CD4-positive, alpha-beta T cell treated with Interleukin-21 for 1 hour (primary cell): ENCODE results near the gene ERVK3-1.
"Not testable (repeated sequence)": the region's sequence is repeated elsewhere in the genome, so short reads cannot be mapped to it uniquely, and the experiment has no call there.

Experiments used
- DNase-seq: peaks from one replicate; pipeline ENCODE4 v3.0.0-alpha.2; 2020

ERVK3-1 gene, protein sequence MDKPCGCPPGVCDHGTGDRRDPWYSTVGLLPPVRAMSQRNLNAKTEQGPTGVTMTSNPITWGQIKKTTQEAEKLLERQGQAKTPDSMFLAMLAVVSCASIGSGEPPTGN

DNA sequence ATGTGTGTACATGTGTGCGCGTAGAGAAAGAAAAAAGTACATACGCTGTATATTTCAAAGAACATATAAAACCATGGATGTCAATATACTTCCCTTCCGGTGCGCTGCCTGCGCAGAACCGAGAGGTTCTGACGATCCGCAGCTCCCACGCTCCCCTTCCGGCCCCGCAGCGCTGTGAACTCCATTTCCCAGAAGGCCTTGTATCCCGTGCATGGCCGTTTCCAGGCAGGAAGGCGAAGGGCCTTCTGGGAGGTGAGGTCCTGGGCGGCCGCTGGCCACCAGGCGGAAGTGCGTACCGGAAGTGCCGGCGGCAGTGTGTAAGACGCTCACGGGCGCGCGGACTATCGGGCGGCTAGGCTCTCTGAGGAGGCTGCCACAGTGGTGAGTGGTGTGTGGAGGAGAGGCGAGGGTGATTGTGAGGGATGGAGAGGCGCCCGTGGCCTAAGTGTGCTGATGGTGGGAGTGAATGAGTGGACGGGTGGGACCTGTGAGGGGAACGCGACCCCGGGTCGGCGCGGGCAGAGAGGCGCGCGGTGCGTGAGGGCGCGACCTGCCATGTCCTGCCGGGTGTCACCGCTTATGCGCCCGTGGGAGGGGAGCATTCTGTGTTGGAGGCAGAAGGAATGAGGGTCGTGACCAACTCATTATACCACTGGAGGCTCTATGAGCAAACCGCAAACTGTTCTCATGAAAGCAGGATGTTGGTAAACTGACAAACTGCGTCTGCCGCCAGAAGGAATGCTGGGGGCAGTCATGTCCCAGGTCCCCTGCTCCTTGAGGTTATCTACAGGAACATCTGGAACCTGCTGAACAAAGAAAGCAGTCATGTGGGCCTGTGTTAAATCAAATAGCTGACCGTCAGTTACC lies at the start of gene ERVK3-1:
ERVK3-1 (plus strand) TSS at position 313 of the 867 bp plus-strand sequence. CDS start 6,792 bp downstream, outside the sequence.
- DNase-seq = peak; percentile 96

DNA sequence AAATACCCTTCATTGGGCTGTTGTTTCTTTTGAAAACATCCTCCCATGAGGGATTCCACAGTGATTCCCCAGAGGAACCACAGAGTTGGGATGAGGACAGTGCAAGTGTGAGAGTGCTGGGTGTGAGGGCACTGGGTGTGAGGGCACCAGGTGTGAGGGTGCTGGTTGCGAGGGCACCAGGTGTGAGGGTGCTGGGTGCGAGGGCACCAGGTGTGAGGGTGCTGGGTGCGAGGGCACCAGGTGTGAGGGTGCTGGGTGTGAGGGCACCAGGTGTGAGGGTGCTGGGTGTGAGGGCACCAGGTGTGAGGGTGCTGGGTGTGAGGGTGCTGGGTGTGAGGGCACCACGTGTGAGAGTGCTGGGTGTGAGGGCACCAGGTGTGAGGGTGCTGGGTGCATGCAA lies 46.9 kb upstream of the ERVK3-1 start:
- not testable (repeated sequence) for DNase-seq

DNA sequence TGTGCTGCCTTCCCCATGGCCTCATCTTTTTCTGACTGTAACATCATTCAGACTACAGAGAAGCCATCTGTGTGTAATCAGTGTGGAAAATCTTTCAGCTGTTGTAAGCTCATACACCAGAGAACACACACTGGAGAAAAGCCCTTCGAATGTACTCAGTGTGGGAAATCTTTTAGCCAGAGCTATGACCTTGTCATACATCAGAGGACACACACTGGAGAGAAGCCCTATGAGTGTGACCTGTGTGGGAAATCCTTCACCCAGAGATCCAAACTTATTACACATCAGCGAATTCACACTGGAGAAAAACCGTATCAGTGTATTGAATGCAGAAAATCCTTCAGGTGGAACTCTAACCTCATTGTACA lies 43.6 kb upstream of the ERVK3-1 start:
- DNase-seq = no peak

DNA sequence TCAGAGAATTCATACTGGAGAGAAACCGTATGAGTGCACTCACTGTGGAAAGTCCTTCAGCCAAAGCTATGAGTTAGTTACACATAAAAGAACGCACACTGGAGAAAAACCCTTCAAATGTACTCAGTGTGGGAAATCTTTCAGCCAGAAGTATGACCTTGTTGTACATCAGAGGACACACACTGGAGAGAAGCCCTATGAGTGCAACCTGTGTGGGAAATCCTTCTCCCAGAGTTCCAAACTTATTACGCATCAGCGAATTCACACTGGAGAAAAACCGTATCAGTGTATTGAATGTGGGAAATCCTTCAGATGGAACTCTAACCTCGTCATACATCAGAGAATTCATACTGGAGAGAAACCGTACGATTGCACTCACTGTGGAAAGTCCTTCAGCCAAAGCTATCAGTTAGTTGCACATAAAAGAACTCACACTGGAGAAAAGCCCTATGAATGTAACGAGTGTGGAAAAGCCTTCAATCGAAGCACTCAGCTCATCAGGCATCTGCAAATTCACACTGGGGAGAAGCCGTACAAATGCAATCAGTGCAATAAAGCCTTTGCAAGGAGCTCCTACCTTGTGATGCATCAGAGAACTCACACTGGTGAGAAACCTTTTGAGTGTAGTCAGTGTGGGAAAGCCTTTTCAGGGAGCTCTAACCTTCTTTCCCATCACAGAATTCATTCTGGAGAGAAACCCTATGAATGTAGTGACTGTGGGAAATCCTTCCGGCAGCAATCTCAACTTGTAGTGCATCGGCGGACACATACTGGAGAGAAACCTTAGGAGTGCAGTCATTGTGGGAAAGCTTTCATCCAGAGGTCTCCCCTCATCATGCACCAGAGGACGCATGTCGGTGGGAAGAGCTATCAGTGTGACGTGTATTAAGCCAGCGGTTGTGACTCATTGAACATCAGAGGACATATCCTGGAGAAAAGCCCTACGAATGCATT lies 42.9 kb upstream of the ERVK3-1 start:
- no peak for DNase-seq

DNA sequence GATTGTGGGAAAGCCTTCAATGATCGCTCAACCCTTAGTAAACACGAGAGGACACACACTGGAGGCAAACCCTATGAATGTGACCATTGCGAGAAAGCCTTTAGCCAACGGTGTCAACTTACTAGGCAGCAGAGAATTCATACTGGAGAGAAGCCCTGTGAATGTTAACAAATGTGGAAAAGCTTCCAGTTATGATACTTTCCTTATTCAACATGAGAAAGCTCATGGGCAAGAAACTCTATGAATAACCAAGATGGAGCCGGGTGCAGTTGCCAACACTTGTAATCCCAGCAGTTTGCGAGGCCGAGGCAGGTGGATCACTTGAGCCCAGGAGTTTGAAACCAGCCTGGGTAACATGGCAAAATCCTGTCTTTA lies 42.3 kb upstream of the ERVK3-1 start:
- no peak for DNase-seq

DNA sequence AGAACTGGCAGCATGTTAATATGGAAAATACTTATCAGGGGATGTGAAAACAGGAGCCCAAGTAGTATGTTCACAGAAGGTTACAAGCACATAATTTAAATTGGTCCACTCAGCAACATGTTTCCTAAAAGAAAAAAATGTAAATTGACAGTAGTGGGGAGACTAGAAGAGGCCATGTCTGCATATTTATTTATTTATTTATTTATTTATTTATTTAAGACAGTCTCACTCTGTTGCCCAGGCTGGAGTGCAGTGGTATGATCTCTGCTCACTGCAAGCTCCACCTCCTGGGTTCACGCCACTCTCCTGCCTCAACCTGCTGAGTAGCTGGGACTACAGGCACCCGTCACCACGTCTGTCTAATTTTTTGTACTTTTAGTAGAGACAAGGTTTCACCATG lies 40.1 kb upstream of the ERVK3-1 start:
- no peak for DNase-seq

DNA sequence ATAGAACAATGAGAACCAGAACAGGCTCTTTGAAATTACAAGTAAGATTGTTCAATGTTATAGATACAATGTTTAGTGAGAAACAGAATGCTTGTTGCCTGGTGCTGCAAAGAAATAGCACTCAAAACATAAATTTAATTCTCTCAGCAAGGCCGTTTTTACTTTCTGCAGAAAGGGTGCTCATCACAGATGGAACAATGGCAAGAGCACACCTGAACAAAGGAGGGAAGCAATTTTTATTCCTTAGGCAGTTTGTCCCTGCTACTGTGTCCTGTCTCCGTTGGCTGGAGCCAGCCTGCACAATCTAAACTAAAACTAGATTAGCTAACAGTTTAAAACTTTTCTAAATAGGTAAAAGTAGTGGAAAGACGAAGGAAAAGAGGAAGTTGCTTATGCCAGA lies 36.8 kb upstream of the ERVK3-1 start:
- DNase-seq = no peak

DNA sequence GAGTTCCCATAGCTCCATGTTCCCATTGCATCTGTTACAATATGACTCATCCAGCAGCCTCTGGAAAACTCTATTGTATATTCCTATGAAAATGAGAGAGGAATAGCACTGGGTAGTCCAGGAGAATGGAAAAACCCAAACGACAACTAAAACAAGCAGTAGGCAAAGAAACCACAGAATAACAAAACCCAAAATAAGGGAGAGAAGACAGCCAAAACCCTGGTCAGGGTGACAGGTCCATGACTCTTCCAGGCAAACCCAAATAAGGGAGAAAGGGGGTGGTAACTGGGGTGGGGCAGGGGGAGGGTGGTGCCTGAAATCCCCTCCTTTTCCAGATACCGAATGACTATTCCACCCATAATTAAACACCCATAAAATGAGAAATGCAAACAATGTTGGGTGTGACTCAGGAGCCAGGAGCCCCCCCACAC lies 30.4 kb upstream of the ERVK3-1 start:
- DNase-seq = no peak

DNA sequence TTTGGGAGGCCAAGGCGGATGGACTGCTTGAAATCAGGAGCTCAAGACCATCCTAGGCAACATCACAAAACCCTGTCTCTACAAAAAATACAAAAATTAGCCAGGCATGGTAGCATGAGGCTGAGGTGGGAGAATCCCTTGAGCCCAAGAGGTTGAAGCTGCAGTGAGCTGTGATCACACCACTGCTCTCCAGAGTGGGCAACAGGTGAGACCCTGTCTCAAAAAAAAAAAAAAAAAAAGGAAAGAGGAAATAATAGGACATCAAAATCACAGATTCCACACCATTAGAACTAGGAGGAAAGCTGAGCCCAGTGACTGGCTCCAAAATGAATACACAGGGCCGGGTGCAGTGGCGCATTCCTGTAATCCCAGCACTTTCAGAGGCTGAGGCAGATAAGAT lies 29.6 kb upstream of the ERVK3-1 start:
- no peak for DNase-seq

DNA sequence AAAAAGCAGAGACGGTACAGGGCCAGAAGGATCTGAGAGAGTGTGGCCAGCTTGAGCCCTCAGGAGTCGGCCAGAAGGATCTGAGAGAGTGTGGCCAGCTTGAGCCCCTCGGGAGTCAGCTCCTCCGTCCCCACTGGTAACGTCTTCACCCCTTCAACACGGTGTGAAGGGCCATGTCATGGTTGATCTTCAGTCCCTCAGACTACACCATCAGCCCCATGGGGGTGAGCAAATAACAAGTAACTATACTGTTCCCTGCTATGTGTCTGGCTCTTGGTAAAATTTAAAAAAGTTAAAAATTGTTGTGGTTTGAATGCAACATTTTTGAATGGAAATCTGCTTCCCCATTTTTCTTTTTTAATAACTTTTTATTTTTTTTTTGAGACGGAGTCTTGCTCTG lies 28.0 kb upstream of the ERVK3-1 start:
- no peak for DNase-seq

DNA sequence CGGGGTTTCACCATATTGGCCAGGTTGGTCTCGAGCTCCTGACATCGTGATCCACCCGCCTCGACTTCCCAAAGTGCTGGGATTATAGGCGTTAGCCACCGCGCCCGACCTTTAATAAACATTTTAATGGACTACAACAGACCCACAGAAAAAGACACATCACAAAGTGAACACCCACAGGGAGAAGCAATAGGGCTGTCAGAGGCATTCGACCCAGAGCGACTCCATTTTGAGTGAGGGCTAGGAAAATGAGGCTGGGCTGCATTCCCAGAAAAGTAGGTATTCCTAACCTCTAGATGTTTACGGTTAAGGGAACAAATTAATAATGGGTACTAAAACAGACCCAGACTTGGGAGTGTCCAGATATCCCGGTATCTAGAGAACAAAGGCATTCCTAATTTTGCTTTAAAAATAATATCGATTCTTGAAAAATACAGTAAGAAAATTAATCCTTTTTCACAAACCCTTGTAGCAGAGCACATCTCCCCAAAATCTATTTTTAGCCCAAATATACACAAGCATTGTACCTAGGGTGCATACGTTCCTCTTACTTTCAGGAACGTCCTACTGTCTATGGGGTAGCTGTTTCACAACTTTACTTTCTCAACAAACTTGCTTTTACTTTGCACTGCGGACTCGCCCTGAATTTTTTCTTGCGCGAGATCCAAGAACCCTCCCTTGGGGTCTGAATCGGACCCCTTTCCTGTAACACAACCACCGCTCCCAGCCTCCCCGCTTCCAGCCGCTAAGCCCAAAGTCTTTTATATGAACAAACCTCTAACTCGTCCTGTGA lies 27.2 kb upstream of the ERVK3-1 start:
- no peak for DNase-seq

DNA sequence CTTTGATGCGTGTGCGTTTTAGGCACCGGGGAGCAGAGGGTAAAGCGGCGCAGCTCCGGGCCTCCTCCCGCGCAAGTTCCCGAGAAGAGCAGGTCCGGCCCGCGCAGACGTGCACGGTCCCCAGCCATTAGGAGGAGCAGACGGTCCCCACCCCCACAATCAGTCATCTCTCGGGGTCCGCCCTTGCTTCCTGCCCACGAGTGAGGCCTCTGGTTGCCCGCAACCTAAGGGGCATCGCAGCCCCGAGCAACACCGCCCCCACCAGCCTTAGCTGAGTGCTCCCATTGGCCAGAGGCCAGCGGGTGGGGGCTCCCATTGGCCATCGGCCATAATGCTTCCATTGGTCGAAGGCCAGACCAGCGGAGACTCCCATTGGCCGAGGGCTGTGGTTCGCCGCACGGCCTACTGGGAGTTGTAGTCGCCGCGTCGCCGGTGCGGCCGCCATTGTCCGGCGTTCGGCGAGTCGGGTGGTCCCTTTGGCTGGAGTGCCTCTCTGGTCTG lies 26.6 kb upstream of the ERVK3-1 start, which contains the start of gene ZNF8:
ZNF8 (plus strand) TSS at position 415 of the 501 bp plus-strand sequence. CDS start 127 bp downstream, outside the sequence.
- peak; percentile 98 for DNase-seq

DNA sequence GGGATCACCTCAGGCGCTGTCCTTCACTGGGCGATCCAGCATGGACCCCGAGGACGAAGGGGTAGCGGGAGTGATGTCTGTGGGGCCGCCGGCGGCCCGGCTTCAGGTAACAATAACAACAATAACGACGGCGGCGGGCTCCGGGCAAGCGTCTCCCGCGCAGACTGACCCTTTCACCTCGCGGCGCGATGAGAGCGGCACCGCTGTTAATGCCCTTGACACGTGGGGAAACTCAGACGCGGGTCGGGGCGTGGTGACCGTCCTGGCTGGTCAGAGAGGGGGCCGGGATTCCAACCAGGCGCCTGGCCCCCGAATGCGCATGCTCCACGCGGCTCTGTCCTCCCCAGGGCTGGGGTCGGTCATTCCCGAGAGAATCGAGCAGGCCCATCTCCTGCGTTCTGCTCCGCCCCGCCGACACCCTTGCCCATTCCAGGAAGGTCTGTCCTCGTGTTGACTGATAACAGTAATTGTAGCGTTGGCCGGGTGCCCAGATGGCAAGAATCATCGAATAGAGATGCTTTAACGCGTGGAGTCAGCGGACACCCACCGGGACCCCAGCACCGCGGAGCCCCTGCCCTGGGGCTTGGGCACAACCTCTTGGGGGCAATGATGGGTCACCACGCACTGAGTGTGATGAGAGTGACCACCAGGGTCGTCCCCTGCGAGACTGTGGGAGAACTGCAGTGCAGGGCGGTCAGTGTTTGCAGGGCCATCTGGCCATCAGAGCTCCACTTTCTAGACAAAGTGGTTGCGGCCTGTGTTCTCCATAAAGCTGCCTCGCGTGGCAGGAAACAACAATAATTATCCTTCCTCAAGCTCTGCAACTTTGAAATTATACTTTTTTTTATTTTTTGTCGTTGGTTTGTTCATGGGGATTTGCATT lies 25.9 kb upstream of the ERVK3-1 start:
- DNase-seq = peak; percentile 50

DNA sequence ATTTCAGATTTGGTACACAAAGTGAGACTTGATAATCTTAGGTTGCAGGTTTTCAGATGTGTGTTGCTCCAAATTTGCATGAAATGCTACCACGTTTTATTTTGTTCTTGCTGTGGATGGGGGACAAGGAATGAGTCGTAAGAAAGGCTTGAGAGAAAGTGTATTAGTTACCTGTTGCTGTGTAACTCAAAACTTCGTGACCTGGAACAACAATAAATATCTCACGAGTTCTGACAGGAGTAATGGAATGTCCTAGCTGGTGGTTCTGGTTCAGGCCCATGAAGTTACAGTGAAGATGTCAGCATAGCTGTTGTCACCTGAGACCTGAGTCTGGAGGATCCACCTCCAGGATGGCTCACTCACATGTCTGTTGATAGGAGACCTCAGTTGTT lies 25.3 kb upstream of the ERVK3-1 start:
- DNase-seq = no peak

DNA sequence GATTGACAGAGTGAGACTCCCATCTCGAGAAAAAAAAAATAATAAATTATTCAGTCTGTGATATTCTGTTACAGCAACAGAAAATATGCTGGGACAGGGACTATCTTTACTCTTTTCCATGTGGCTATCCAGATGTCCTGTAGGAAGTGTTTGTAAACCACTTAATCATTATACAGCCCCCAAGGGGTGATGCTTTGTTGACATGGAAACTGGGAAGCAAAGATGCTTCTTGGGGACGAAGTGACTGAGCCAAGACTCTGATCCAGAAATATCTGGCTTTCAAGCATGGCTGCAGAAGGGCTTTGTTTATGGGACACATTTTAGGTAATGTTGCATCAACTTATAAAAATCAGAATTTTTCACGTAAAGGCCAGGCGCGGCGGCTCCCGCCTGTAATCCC lies 21.0 kb upstream of the ERVK3-1 start:
- no peak for DNase-seq

DNA sequence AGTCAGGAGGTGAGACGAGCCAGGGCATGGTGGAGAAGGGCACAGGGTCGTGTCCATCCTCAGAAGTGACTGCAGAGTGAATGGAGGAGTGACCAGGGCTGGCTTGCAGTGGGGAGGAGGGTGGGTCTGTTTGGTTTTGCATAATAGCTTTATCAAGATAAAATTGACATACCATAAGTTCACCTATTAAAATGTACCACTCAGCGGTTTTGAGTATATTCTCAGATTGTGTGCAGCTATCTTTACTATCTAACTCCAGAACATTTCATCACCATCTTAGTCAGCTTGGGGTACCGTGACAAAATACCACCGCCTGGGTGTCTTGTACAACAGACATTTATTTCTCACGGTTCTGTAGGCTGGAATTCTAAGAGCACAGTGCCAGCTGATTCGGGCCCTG lies 13.2 kb upstream of the ERVK3-1 start:
- no peak for DNase-seq

DNA sequence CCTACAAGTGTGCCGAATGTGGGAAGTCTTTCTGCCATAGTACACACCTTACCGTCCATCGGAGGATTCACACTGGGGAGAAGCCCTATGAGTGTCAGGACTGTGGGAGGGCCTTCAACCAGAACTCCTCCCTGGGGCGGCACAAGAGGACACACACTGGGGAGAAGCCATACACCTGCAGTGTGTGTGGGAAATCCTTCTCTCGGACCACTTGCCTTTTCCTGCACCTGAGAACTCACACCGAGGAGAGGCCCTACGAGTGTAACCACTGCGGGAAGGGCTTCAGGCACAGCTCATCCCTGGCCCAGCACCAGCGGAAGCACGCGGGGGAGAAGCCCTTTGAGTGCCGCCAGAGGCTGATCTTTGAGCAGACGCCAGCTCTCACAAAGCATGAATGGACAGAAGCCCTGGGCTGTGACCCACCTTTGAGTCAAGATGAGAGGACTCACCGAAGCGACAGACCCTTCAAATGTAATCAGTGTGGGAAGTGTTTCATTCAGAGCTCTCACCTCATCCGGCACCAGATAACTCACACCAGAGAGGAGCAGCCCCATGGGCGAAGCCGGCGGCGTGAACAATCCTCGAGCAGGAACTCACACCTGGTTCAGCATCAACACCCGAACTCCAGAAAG lies 10.3 kb upstream of the ERVK3-1 start:
- no peak for DNase-seq

DNA sequence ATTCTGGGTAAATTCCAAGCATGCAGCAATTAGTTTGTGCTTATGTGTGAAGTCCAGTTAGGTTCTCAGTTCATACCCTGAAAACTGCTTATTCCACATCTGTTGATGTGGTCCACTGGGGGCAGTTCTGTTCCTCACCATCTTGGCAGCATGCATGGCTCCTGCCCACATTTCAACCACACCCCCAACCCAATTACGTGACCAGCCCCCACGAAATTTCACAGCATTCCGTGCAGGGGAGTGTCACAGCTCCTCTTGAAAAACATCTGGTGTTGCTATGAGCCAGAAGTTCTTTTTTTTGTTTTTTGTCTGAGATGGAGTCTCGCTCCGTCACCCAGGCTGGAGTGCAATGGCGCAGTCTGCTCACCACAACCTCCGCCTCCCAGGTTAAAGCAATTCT lies 9.1 kb upstream of the ERVK3-1 start:
- DNase-seq = no peak

DNA sequence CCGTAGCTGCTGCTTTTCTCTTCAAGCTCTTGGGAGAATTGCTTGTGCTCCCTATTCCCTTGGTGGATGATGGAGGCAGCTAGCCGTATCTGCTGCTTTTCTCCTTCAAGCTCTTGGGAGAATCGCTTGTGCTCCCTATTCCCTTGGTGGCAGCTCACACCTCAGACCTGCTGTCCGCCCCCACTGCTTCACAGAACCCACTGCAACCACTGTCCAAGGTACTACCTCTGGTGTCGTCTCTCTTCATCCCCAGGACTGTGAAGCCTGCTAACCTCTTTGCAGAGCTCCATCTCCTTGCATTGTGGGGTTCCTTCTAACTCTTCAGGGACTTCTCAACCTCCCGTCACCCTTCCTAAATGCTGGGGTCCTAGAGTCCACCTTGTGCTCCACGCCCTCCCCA lies 4.6 kb upstream of the ERVK3-1 start:
- DNase-seq = no peak

DNA sequence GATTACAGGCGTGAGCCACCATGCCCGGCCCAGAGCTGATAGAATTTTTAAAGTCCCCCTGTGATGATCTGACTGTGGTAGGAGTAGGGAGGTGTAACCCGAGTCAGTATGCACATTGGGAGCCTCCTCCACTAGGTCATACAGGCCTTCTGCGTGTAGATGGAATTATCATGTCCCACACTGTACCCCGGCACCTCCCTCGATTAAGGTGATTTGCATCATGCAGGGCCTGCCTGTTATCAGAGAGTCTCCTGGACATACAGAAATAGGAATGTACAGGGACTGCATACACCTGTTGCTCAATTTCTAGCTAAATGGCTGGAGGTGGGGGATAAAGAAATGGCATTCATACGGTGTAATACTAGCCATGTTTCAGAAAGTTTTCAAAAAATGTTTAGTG lies 922 bp upstream of the ERVK3-1 start:
- DNase-seq = no peak

DNA sequence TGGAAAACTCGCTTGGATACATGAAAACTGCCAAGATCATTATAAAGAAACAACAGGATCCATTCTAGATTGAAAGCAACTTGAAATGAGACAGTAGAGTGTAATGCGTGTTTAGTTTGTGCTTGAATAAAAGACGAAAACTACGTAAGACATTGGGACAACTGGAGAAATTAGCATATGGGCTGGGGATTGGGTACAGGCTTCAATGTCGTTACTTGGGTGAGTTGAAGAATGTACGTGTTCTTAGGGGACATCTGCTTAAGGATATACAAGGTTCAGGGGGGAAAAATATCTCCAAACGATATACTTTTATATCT lies 471 bp upstream of the ERVK3-1 start:
- DNase-seq = no peak
